ENCODE measurements around the gene PCNX2. TPM values are rescaled to one million over a fixed set of nuclear protein-coding genes. Genes with fewer than 3 reads are reported as not detected.

PCNX2 gene
- total RNA-seq, 1 donor from 2014 or later: 25.5 TPM

- no peak for DNase-seq (ENCODE audit: low read depth)
- Histone ChIP-seq H3K4me2 (ENCODE audit: low read length) (no peak overlapping the region), H3K36me3 (ENCODE audit: insufficient read depth, low read length) (peaks cover 6% of the 10 kb centered on the region), H4K20me1 (ENCODE audit: insufficient read depth, low read length) (no peaks in the 10 kb centered on the region), H3K79me2 (ENCODE audit: insufficient read depth, low read length) (no peaks in the 10 kb centered on the region), H3K27me3 (ENCODE audit: insufficient read depth, low read length) (no peaks in the 10 kb centered on the region), H3K4me1 (ENCODE audit: insufficient read depth, low read length) (peaks cover 14% of the 10 kb centered on the region), H3K9me3 (ENCODE audit: insufficient read depth, low read depth, low read length) (peaks cover 4% of the 10 kb centered on the region), H3K9ac (ENCODE audit: low read length) (no peak overlapping the region), H3K27ac (ENCODE audit: low read depth, low read length) (no peak overlapping the region), H2AFZ (ENCODE audit: low read depth, low read length) (no peak overlapping the region), H3K4me3 (ENCODE audit: insufficient read depth, low read depth, low read length) (no peak overlapping the region)
- TF ChIP-seq, protein P1, sequence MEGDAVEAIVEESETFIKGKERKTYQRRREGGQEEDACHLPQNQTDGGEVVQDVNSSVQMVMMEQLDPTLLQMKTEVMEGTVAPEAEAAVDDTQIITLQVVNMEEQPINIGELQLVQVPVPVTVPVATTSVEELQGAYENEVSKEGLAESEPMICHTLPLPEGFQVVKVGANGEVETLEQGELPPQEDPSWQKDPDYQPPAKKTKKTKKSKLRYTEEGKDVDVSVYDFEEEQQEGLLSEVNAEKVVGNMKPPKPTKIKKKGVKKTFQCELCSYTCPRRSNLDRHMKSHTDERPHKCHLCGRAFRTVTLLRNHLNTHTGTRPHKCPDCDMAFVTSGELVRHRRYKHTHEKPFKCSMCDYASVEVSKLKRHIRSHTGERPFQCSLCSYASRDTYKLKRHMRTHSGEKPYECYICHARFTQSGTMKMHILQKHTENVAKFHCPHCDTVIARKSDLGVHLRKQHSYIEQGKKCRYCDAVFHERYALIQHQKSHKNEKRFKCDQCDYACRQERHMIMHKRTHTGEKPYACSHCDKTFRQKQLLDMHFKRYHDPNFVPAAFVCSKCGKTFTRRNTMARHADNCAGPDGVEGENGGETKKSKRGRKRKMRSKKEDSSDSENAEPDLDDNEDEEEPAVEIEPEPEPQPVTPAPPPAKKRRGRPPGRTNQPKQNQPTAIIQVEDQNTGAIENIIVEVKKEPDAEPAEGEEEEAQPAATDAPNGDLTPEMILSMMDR (IDR thresholded peaks at IDR 0.05; ENCODE audit: insufficient read depth, low read depth, low read length): no peak
- no peak for TF ChIP-seq EZH2 (IDR thresholded peaks at IDR 0.05; ENCODE audit: insufficient read depth, low read length)
- Mint-ChIP-seq H3K9me3 (ENCODE audit: unreplicated experiment) (peaks cover 23% of the 10 kb centered on the region), H3K27ac (ENCODE audit: unreplicated experiment) (no peak overlapping the region), H3K36me3 (ENCODE audit: low read depth, unreplicated experiment) (peaks cover 58% of the 10 kb centered on the region), H3K4me3 (ENCODE audit: unreplicated experiment) (no peak overlapping the region), H3K27me3 (ENCODE audit: low read depth, unreplicated experiment) (no peaks in the 10 kb centered on the region), H3K4me1 (ENCODE audit: low read depth, unreplicated experiment) (peaks cover 8% of the 10 kb centered on the region)
- no peak for FAIRE-seq
These were observed 303.3 kb downstream of the PCNX2 start for GRCh38 chr1:232992227-232992626.

DNA sequence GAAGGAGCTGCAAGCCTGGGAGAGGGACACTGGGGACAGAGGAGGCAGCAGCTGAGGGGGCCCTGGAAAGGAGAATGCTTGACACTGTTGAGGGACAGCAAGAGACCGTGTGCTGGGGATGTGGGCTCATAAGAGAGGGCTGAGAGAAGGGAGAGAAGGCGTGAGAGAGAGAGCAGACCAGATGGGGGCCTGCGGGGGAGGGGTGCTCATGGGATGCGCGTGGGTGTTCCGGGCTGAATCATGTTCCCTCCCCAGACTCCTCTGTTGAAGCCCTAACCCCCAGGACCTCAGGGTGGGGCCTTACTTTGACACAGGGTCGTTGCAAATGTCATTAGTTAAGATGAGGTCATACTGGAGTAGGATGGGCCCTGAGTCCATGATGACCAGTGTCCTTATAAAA is 304.3 kb downstream of the PCNX2 start:
- H4K20me1 ChIP-seq (ENCODE audit: insufficient read depth, low read length): no peaks in the 10 kb centered on the region
- no peak overlapping the region for H3K9ac ChIP-seq (ENCODE audit: low read length)
- H3K9me3 Mint-ChIP-seq (ENCODE audit: unreplicated experiment): peaks cover 23% of the 10 kb centered on the region
- peaks cover 14% of the 10 kb centered on the region for H3K4me1 ChIP-seq (ENCODE audit: insufficient read depth, low read length)
- H3K27ac Mint-ChIP-seq (ENCODE audit: unreplicated experiment): no peak overlapping the region
- no peak overlapping the region for H3K4me3 Mint-ChIP-seq (ENCODE audit: unreplicated experiment)
- H3K4me2 ChIP-seq (ENCODE audit: low read length): no peak overlapping the region
- H3K27ac ChIP-seq (ENCODE audit: low read depth, low read length): no peak overlapping the region
- DNase-seq (ENCODE audit: low read depth) (no peak), FAIRE-seq (no peak)
- TF ChIP-seq, protein P1 (IDR thresholded peaks at IDR 0.05; ENCODE audit: insufficient read depth, low read depth, low read length): no peak
- no peak for TF ChIP-seq EZH2 (IDR thresholded peaks at IDR 0.05; ENCODE audit: insufficient read depth, low read length)
- peaks cover 8% of the 10 kb centered on the region for H3K4me1 Mint-ChIP-seq (ENCODE audit: low read depth, unreplicated experiment)
- H3K4me3 ChIP-seq (ENCODE audit: insufficient read depth, low read depth, low read length): no peak overlapping the region
- H2AFZ ChIP-seq (ENCODE audit: low read depth, low read length): no peak overlapping the region
- H3K27me3 ChIP-seq (ENCODE audit: insufficient read depth, low read length): no peaks in the 10 kb centered on the region
- no peaks in the 10 kb centered on the region for H3K27me3 Mint-ChIP-seq (ENCODE audit: low read depth, unreplicated experiment)
- peaks cover 4% of the 10 kb centered on the region for H3K9me3 ChIP-seq (ENCODE audit: insufficient read depth, low read depth, low read length)
- peaks cover 2% of the 10 kb centered on the region for H3K36me3 ChIP-seq (ENCODE audit: insufficient read depth, low read length)
- H3K36me3 Mint-ChIP-seq (ENCODE audit: low read depth, unreplicated experiment): peaks cover 52% of the 10 kb centered on the region
- no peaks in the 10 kb centered on the region for H3K79me2 ChIP-seq (ENCODE audit: insufficient read depth, low read length)

- Histone ChIP-seq H3K4me1 (ENCODE audit: insufficient read depth, low read length) (peaks cover 14% of the 10 kb centered on the region), H3K36me3 (ENCODE audit: insufficient read depth, low read length) (peaks cover 2% of the 10 kb centered on the region), H3K9me3 (ENCODE audit: insufficient read depth, low read depth, low read length) (peaks cover 4% of the 10 kb centered on the region), H3K4me2 (ENCODE audit: low read length) (no peak overlapping the region), H3K27ac (ENCODE audit: low read depth, low read length) (no peak overlapping the region), H3K27me3 (ENCODE audit: insufficient read depth, low read length) (no peaks in the 10 kb centered on the region), H4K20me1 (ENCODE audit: insufficient read depth, low read length) (no peaks in the 10 kb centered on the region), H3K4me3 (ENCODE audit: insufficient read depth, low read depth, low read length) (no peak overlapping the region), H2AFZ (ENCODE audit: low read depth, low read length) (no peak overlapping the region), H3K9ac (ENCODE audit: low read length) (no peak overlapping the region), H3K79me2 (ENCODE audit: insufficient read depth, low read length) (no peaks in the 10 kb centered on the region)
- no peak for TF ChIP-seq EZH2 (IDR thresholded peaks at IDR 0.05; ENCODE audit: insufficient read depth, low read length)
- TF ChIP-seq, protein P1 (IDR thresholded peaks at IDR 0.05; ENCODE audit: insufficient read depth, low read depth, low read length): no peak
- H3K4me3 Mint-ChIP-seq (ENCODE audit: unreplicated experiment): no peak overlapping the region
- H3K36me3 Mint-ChIP-seq (ENCODE audit: low read depth, unreplicated experiment): peaks cover 53% of the 10 kb centered on the region
- H3K9me3 Mint-ChIP-seq (ENCODE audit: unreplicated experiment): peaks cover 23% of the 10 kb centered on the region
- H3K27me3 Mint-ChIP-seq (ENCODE audit: low read depth, unreplicated experiment): no peaks in the 10 kb centered on the region
- FAIRE-seq: no peak
- no peak overlapping the region for H3K27ac Mint-ChIP-seq (ENCODE audit: unreplicated experiment)
- peaks cover 8% of the 10 kb centered on the region for H3K4me1 Mint-ChIP-seq (ENCODE audit: low read depth, unreplicated experiment)
- DNase-seq (ENCODE audit: low read depth): no peak
These were observed 305.1 kb downstream of the PCNX2 start for GRCh38 chr1:232990176-232991128.

Data from astrocyte (in vitro differentiated cells and primary cell).